ENCODE measurements around the gene CENPP.

The CENPP gene

DNA sequence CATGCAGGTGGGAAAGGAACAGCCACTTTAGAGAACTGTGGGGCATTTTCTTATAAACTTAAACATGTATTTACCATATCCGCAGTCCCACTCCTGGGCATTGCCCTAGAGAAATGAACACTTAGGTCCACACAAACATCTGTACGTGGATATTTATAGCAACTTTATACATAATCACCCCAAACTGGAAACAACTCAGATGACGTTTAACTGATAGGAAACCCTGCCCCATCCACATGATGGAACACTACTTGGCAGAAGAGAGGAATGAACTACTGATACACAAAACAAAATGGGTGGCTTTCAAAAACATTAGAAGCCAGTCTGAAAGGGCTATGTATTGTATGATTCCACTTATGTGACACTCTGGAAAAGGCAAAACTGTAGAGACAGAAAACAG is 187.6 kb downstream of the CENPP start:
- Histone ChIP-seq H3K27ac (ENCODE audit: insufficient read depth in 1 of 2, low read depth in 1 of 2, low read length in 2 of 2, poor library complexity in 1 of 2, severe bottlenecking in 2 of 2) (no peak overlapping the region), H3K4me3 (ENCODE audit: control insufficient read depth in 1 of 7, extremely low read depth in 1 of 7, insufficient read depth in 4 of 7, low read depth in 2 of 7, low read length in 6 of 7) (no peak overlapping the region), H3K27me3 (replicated peaks in 2 of 5; ENCODE audit: control insufficient read depth in 4 of 5, insufficient read depth in 5 of 5, low read length in 4 of 5) (no peaks in the 10 kb centered on the region), H3K36me3 (ENCODE audit: control insufficient read depth in 4 of 4, insufficient read depth in 4 of 4, low read length in 3 of 4) (peaks cover 0 to 4% (median 2%) of the 10 kb centered on the region in 4 experiments), H3K9me3 (ENCODE audit: control extremely low read depth in 1 of 5, control insufficient read depth in 4 of 5, insufficient read depth in 2 of 5, low read depth in 1 of 5, low read length in 4 of 5) (no peaks in the 10 kb centered on the region), H3K4me1 (ENCODE audit: control extremely low read depth in 1 of 4, control insufficient read depth in 4 of 4, insufficient read depth in 4 of 4, low read length in 3 of 4) (no peaks in the 10 kb centered on the region)
- ChIA-PET POLR2A (no interaction called here), CTCF (no interaction called here)
- no CpG with 5 or more reads among the region's 3 CpGs for WGBS (ENCODE audit: insufficient coverage)
- DNase-seq: no peak

DNA sequence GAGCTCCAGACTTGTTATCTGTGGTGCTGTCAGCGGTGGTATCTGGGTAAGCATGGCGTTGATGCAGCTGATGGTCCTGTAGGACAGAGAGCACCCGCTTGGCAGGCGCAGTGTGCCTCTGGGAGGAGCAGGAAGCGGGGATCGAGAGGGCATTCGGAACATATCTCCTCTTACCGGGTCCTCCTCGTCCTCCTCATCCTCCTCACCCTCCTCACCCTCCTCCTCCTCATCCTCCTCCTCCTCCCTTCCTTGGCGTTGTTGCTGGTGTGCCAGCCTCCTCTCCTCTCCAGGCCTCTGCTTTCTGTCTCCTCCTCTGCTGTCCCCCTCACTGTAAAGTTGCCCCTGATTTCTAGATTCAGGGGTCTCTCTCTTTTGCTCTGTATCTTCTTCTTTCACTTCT is 188.9 kb downstream of the CENPP start:
- Histone ChIP-seq H3K36me3 (ENCODE audit: control insufficient read depth in 4 of 4, insufficient read depth in 4 of 4, low read length in 3 of 4) (peaks cover 0 to 4% (median 2%) of the 10 kb centered on the region in 4 experiments), H3K4me3 (ENCODE audit: control insufficient read depth in 1 of 7, extremely low read depth in 1 of 7, insufficient read depth in 4 of 7, low read depth in 2 of 7, low read length in 6 of 7) (no peak overlapping the region), H3K4me1 (ENCODE audit: control extremely low read depth in 1 of 4, control insufficient read depth in 4 of 4, insufficient read depth in 4 of 4, low read length in 3 of 4) (no peaks in the 10 kb centered on the region), H3K27ac (ENCODE audit: insufficient read depth in 1 of 2, low read depth in 1 of 2, low read length in 2 of 2, poor library complexity in 1 of 2, severe bottlenecking in 2 of 2) (no peak overlapping the region), H3K9me3 (ENCODE audit: control extremely low read depth in 1 of 5, control insufficient read depth in 4 of 5, insufficient read depth in 2 of 5, low read depth in 1 of 5, low read length in 4 of 5) (no peaks in the 10 kb centered on the region), H3K27me3 (replicated peaks in 2 of 5; ENCODE audit: control insufficient read depth in 4 of 5, insufficient read depth in 5 of 5, low read length in 4 of 5) (no peaks in the 10 kb centered on the region)
- ChIA-PET CTCF (no interaction called here), POLR2A (no interaction called here)
- WGBS (ENCODE audit: insufficient coverage): 95% methylated on average over 8 of the region's 10 CpGs
- DNase-seq: peak in 1 of 3 donors; percentile 23

DNA sequence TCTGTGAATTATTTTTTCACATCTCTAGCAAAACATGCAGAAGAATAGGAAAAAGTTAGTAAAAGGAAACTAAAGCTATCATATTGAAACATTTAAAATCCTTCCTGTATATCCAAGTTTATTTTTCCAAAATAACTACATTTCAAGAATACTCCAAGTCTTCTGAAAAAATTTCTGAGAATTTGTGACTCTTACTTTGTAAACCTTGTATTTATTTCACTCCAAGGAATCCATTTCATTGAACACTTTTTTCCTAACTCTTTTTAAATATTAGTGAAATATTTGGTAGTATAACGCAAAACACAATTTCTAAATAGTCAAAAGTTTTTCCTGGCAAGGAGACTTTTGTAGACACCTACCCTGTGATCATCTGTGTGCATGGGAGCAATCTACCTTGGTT is 190.8 kb downstream of the CENPP start:
- CTCF ChIA-PET: no interaction called here
- H3K4me3 ChIP-seq (ENCODE audit: control insufficient read depth in 1 of 7, extremely low read depth in 1 of 7, insufficient read depth in 4 of 7, low read depth in 2 of 7, low read length in 6 of 7): no peak overlapping the region
- no CpG with 5 or more reads among the region's 1 CpG for WGBS (ENCODE audit: insufficient coverage)
- H3K9me3 ChIP-seq (ENCODE audit: control extremely low read depth in 1 of 5, control insufficient read depth in 4 of 5, insufficient read depth in 2 of 5, low read depth in 1 of 5, low read length in 4 of 5): no peaks in the 10 kb centered on the region
- no peak overlapping the region for H3K27ac ChIP-seq (ENCODE audit: insufficient read depth in 1 of 2, low read depth in 1 of 2, low read length in 2 of 2, poor library complexity in 1 of 2, severe bottlenecking in 2 of 2)
- no peak for DNase-seq
- H3K36me3 ChIP-seq (ENCODE audit: control insufficient read depth in 4 of 4, insufficient read depth in 4 of 4, low read length in 3 of 4): peaks cover 0 to 4% (median 2%) of the 10 kb centered on the region in 4 experiments
- no peaks in the 10 kb centered on the region for H3K27me3 ChIP-seq (replicated peaks in 2 of 5; ENCODE audit: control insufficient read depth in 4 of 5, insufficient read depth in 5 of 5, low read length in 4 of 5)
- POLR2A ChIA-PET: interaction anchor here (0.6 kb wide), 1 partner anchor 880 kb away, joined by 7 read pairs; no protein-coding TSS in a partner anchor
- no peaks in the 10 kb centered on the region for H3K4me1 ChIP-seq (ENCODE audit: control extremely low read depth in 1 of 4, control insufficient read depth in 4 of 4, insufficient read depth in 4 of 4, low read length in 3 of 4)

DNA sequence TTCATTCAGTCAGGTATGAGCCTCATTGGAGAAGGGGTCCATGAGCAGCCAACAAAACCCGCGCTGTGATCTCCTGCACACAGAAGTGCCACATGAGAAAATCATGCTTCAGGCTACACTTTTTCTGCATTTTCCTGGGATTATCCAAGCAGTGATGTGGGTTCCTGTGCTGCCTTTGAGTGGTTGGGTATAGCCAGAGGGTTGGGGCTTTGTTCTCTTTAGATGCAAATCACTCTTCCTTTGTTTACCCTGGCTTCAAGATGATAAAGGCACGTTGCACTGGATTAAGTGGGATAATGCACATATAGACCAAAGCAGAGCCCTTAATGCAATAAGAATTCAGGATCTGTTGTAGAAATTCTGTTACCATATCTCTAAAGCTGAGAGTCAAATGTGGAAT is 191.3 kb downstream of the CENPP start:
- Histone ChIP-seq H3K4me1 (ENCODE audit: control extremely low read depth in 1 of 4, control insufficient read depth in 4 of 4, insufficient read depth in 4 of 4, low read length in 3 of 4) (no peaks in the 10 kb centered on the region), H3K27me3 (replicated peaks in 2 of 5; ENCODE audit: control insufficient read depth in 4 of 5, insufficient read depth in 5 of 5, low read length in 4 of 5) (no peaks in the 10 kb centered on the region), H3K4me3 (ENCODE audit: control insufficient read depth in 1 of 7, extremely low read depth in 1 of 7, insufficient read depth in 4 of 7, low read depth in 2 of 7, low read length in 6 of 7) (no peak overlapping the region), H3K36me3 (ENCODE audit: control insufficient read depth in 4 of 4, insufficient read depth in 4 of 4, low read length in 3 of 4) (peaks cover 0 to 4% (median 2%) of the 10 kb centered on the region in 4 experiments), H3K27ac (ENCODE audit: insufficient read depth in 1 of 2, low read depth in 1 of 2, low read length in 2 of 2, poor library complexity in 1 of 2, severe bottlenecking in 2 of 2) (no peak overlapping the region), H3K9me3 (ENCODE audit: control extremely low read depth in 1 of 5, control insufficient read depth in 4 of 5, insufficient read depth in 2 of 5, low read depth in 1 of 5, low read length in 4 of 5) (no peaks in the 10 kb centered on the region)
- 100% methylated on average over 2 of the region's 3 CpGs for WGBS (ENCODE audit: insufficient coverage)
- DNase-seq: no peak
- POLR2A ChIA-PET: no interaction called here
- CTCF ChIA-PET: no interaction called here

DNA sequence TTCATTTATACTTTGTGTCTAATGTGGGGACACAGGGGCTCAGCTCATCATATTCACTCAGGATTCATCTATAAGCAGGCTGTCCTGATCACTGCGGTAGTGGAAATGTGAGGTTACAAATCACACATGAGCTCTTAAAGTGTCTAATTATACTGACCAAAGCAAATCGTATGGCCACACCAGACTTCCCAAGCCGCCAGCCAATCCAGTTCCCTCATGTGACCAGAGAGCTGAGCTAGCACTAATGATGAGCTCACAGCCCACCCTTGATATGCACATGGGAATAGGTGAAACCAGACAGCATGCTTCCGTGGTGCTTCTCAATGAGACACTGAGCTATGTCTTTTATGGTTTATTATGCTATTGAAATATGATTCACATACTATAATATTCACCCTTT is 192.4 kb downstream of the CENPP start:
- no peak for DNase-seq
- Histone ChIP-seq H3K9me3 (ENCODE audit: control extremely low read depth in 1 of 5, control insufficient read depth in 4 of 5, insufficient read depth in 2 of 5, low read depth in 1 of 5, low read length in 4 of 5) (no peaks in the 10 kb centered on the region), H3K27ac (ENCODE audit: insufficient read depth in 1 of 2, low read depth in 1 of 2, low read length in 2 of 2, poor library complexity in 1 of 2, severe bottlenecking in 2 of 2) (no peak overlapping the region), H3K36me3 (ENCODE audit: control insufficient read depth in 4 of 4, insufficient read depth in 4 of 4, low read length in 3 of 4) (peaks cover 0 to 4% (median 2%) of the 10 kb centered on the region in 4 experiments), H3K4me1 (ENCODE audit: control extremely low read depth in 1 of 4, control insufficient read depth in 4 of 4, insufficient read depth in 4 of 4, low read length in 3 of 4) (no peaks in the 10 kb centered on the region), H3K27me3 (replicated peaks in 2 of 5; ENCODE audit: control insufficient read depth in 4 of 5, insufficient read depth in 5 of 5, low read length in 4 of 5) (no peaks in the 10 kb centered on the region), H3K4me3 (ENCODE audit: control insufficient read depth in 1 of 7, extremely low read depth in 1 of 7, insufficient read depth in 4 of 7, low read depth in 2 of 7, low read length in 6 of 7) (no peak overlapping the region)
- 95% methylated on average over 2 of the region's 4 CpGs for WGBS (ENCODE audit: insufficient coverage)
- ChIA-PET POLR2A (no interaction called here), CTCF (interaction anchor here (0.6 to 1.4 kb wide), 4 partner anchors 8 to 184 kb away, joined by 3 to 4 read pairs (median 3); no protein-coding TSS in a partner anchor)

DNA sequence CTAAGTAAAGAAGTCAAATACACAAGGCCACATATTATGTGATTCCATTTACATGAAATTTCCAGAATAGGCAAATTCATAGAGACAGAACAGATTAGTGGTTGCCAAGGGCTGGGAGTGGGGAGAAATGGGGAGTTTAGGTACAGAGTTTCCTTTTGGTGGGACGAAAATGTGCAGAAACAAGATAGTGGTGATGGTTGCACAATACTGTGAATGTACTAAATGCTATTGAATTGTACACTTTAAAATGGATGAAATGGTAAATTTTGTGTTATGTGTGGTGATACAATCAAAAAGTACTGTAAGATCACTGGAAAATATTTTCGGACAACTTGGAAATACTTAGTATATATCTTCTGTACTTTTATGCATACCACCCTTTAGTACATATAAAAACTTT is 195.1 kb downstream of the CENPP start:
- no peaks in the 10 kb centered on the region for H3K27me3 ChIP-seq (replicated peaks in 2 of 5; ENCODE audit: control insufficient read depth in 4 of 5, insufficient read depth in 5 of 5, low read length in 4 of 5)
- no peak for DNase-seq
- H3K36me3 ChIP-seq (ENCODE audit: control insufficient read depth in 4 of 4, insufficient read depth in 4 of 4, low read length in 3 of 4): peaks cover 0 to 4% (median under 1%) of the 10 kb centered on the region in 4 experiments
- no peaks in the 10 kb centered on the region for H3K4me1 ChIP-seq (ENCODE audit: control extremely low read depth in 1 of 4, control insufficient read depth in 4 of 4, insufficient read depth in 4 of 4, low read length in 3 of 4)
- H3K9me3 ChIP-seq (ENCODE audit: control extremely low read depth in 1 of 5, control insufficient read depth in 4 of 5, insufficient read depth in 2 of 5, low read depth in 1 of 5, low read length in 4 of 5): no peaks in the 10 kb centered on the region
- ChIA-PET CTCF (interaction anchor here (1.1 kb wide), 1 partner anchor 40 kb away, joined by 3 read pairs; no protein-coding TSS in a partner anchor), POLR2A (no interaction called here)
- H3K4me3 ChIP-seq (ENCODE audit: control insufficient read depth in 1 of 7, extremely low read depth in 1 of 7, insufficient read depth in 4 of 7, low read depth in 2 of 7, low read length in 6 of 7): no peak overlapping the region
- WGBS (ENCODE audit: insufficient coverage): 100% methylated on average over 1 of the region's 2 CpGs
- no peak overlapping the region for H3K27ac ChIP-seq (ENCODE audit: insufficient read depth in 1 of 2, low read depth in 1 of 2, low read length in 2 of 2, poor library complexity in 1 of 2, severe bottlenecking in 2 of 2)

DNA sequence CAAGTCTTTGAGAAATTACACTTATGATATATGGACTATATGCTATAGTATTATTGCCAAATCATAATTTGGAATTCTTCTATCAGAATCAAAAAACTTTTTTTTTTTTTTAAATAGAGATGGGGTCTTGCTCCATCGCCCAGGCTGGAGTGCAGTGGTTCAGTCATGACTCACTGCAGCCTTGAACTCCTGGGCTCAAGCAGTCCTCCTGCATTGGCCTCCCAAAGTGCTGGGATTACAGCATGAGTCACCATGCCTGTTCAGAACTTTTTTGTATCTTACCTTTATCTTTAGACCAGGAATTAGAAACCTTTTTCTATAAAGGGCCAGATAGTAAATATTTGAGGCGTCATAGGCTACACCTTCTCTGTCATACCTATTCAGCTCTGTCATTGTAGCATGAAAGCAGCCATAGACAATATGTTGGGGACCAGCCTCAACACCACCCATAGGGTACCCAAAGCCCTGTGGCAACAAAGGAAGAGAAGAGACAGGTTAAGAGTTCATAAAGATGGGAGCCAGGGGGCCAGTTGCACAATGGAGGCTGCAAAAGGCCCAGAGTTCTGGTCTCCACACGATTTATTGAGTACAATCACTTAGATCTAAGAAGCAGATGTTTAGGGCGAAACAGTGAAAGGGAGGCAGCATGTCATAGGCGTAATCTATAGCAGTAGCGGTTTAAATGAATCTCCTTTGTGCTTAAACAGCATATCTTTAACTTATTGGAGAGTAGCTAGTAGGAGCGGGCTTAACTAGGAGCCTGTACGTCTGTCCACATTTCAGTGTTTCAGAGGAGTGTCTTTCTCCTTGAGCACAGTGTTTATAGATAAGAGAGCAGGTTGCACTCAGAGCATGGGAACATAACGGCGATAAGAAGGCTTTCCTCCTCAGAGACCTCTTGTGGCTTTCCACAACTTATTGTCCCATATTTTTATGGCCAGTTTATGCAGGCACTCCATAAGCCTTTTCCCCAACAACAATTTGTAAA is 197.5 kb downstream of the CENPP start:
- ChIA-PET CTCF (no interaction called here), POLR2A (no interaction called here)
- H3K4me3 ChIP-seq (ENCODE audit: control insufficient read depth in 1 of 7, extremely low read depth in 1 of 7, insufficient read depth in 4 of 7, low read depth in 2 of 7, low read length in 6 of 7): no peak overlapping the region
- H3K27me3 ChIP-seq (replicated peaks in 2 of 5; ENCODE audit: control insufficient read depth in 4 of 5, insufficient read depth in 5 of 5, low read length in 4 of 5): no peaks in the 10 kb centered on the region
- H3K36me3 ChIP-seq (ENCODE audit: control insufficient read depth in 4 of 4, insufficient read depth in 4 of 4, low read length in 3 of 4): no peaks in the 10 kb centered on the region
- no peaks in the 10 kb centered on the region for H3K9me3 ChIP-seq (ENCODE audit: control extremely low read depth in 1 of 5, control insufficient read depth in 4 of 5, insufficient read depth in 2 of 5, low read depth in 1 of 5, low read length in 4 of 5)
- DNase-seq: no peak
- no peaks in the 10 kb centered on the region for H3K4me1 ChIP-seq (ENCODE audit: control extremely low read depth in 1 of 4, control insufficient read depth in 4 of 4, insufficient read depth in 4 of 4, low read length in 3 of 4)
- no peak overlapping the region for H3K27ac ChIP-seq (ENCODE audit: insufficient read depth in 1 of 2, low read depth in 1 of 2, low read length in 2 of 2, poor library complexity in 1 of 2, severe bottlenecking in 2 of 2)
- 98% methylated on average over 7 of the region's 10 CpGs for WGBS (ENCODE audit: insufficient coverage)

All from common myeloid progenitor, CD34-positive (primary cell).